ENCODE results near the gene ATP5PB.

Gene ATP5PB

GRCh38 chr1:111509997-111510375 is 60.7 kb downstream of the ATP5PB start:
- DNase-seq, result no peak

GRCh38 chr1:111511370-111511769 is 62.1 kb downstream of the ATP5PB start:
- DNase-seq, result no peak
